Activated T-helper 17 cell treated with anti-CD3 and anti-CD28 coated beads, Interleukin-2, amount 50 U/mL, for 72 hours (primary cell): ENCODE measurements around the gene TFB2M. TPM values are rescaled to one million over a fixed set of nuclear protein-coding genes. Genes with fewer than 3 reads are reported as not detected.
"Not testable (repeated sequence)": the region's sequence is repeated elsewhere in the genome, so short reads cannot be mapped to it uniquely, and the experiment has no call there.

Experiments
- ATAC-seq: fragments of 150-1000 bp; cut with Tn5 transposase; replicated peaks from 2 replicates; pipeline ENCODE4 v1.10.0; 2021; ENCODE audit warnings: mild to moderate bottlenecking, moderate library complexity
- H3K27ac Mint-ChIP-seq: one replicate; pipeline ENCODE4 v1.8.0; 2022; ENCODE audit warnings: mixed read lengths
- H3K27me3 Mint-ChIP-seq: one replicate; pipeline ENCODE4 v1.8.0; 2022; ENCODE audit warnings: mixed read lengths
- H3K36me3 Mint-ChIP-seq: one replicate; pipeline ENCODE4 v1.8.0; 2022; ENCODE audit warnings: low read depth, mild to moderate bottlenecking, mixed read lengths
- H3K4me1 Mint-ChIP-seq: one replicate; pipeline ENCODE4 v1.8.0; 2022; ENCODE audit warnings: mixed read lengths
- H3K4me3 Mint-ChIP-seq: one replicate; pipeline ENCODE4 v1.8.0; 2022; ENCODE audit warnings: mild to moderate bottlenecking, mixed read lengths
- H3K9me3 Mint-ChIP-seq: one replicate; pipeline ENCODE4 v1.8.0; 2022; ENCODE audit warnings: mixed read lengths
- total RNA-seq, 2 donors: library from RNA; stranded (reverse); gene quantifications; one replicate each; pipeline ENCODE4 v1.2.3, GENCODE V29; 2022

Gene TFB2M
- total RNA-seq, 2 donors from 2014 or later = 10.5 to 23.4 TPM

DNA sequence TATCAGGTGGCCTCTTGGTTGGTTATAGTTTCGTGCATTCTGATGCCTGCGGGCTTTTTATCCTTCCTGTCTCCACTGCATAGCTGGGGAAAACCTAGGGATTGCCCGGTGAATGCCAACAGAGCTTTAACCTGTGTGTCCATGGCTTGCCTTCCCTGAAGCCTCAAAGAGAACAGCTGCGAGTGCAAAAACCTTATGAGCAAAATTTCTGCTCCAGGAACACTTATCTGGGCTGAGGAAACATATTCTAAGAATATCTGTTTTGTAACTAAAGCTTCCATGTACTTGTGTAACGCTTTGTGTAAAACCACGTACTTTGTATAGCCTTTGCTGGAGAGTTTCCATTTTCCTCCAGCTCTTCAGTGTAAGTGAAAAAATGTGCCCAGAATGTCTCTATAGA lies 7.4 kb upstream of the TFB2M start:
- Mint-ChIP-seq H3K27me3 (no peaks in the 10 kb centered on the region), H3K36me3 (peaks cover 39% of the 10 kb centered on the region), H3K4me1 (peaks cover 40% of the 10 kb centered on the region), H3K4me3 (peak overlapping the region; percentile 54), H3K27ac (no peak overlapping the region), H3K9me3 (no peaks in the 10 kb centered on the region)
- no peak for ATAC-seq

DNA sequence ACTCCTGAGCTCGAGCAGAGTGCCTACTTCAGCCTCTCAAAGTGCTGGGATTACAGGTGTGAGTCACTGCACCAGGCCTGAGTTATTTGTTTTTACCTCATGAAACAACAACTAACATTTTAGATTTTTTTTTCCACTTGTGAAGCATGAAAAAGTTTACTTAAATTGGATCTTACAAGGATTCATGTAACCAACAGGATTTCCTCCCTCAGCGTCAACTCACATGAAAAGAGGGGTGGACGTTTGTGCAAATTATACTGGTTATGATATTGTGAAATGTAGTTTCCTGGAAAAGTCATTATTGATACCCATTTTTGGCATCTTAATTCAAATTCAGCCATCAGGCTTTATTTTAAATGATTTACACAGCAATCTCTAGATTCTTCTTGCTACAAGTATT lies 6.7 kb upstream of the TFB2M start:
- Mint-ChIP-seq H3K27me3 (no peaks in the 10 kb centered on the region), H3K36me3 (peaks cover 34% of the 10 kb centered on the region), H3K27ac (no peak overlapping the region), H3K4me3 (peak overlapping the region; percentile 54), H3K9me3 (no peaks in the 10 kb centered on the region), H3K4me1 (peaks cover 37% of the 10 kb centered on the region)
- ATAC-seq = no peak

DNA sequence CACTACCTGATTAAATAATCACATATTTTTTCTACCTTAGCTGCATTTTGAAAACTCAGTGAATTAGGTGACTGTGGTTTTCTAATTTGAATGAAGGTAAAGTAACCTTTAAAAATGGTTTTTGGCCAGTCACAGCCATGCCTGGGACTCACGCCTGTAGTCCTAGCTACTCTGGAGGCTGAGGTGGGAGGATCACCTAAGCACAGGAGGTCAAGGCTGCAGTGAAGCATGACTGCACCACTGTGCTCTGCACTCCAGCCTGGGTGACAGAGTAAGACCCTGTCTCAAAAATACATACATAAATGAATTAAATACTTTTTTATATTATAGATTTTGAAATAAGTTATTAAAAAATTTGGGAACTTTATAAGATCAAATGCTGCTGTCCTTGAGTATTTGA lies 5.9 kb upstream of the TFB2M start:
- Mint-ChIP-seq H3K4me3 (peak overlapping the region; percentile 84), H3K27me3 (no peaks in the 10 kb centered on the region), H3K4me1 (peaks cover 29% of the 10 kb centered on the region), H3K9me3 (no peaks in the 10 kb centered on the region), H3K27ac (no peak overlapping the region), H3K36me3 (peaks cover 35% of the 10 kb centered on the region)
- no peak for ATAC-seq

DNA sequence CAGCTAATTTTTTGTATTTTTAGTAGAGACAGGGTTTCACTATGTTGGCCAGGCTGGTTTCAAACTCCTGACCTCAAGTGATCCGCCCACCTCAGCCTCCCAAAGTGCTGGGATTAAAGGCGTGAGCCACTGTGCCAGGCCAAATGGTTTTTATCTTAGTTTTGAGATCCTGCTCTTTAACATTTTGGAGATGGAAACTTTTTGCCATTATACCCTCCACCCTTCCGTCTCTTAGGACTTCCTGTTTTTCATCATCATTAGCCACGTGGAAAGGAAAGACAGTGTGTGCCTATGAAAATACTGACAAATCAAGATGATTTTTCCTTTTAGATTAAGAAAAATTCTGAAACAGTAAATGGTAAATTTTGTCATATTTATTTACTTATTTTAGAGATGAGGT lies 5.2 kb upstream of the TFB2M start:
- Mint-ChIP-seq H3K27ac (peak overlapping the region; percentile 94), H3K36me3 (peaks cover 35% of the 10 kb centered on the region), H3K4me3 (peak overlapping the region; percentile 84), H3K4me1 (peaks cover 28% of the 10 kb centered on the region)
- not testable (repeated sequence) for ATAC-seq, H3K27me3 Mint-ChIP-seq, H3K9me3 Mint-ChIP-seq

DNA sequence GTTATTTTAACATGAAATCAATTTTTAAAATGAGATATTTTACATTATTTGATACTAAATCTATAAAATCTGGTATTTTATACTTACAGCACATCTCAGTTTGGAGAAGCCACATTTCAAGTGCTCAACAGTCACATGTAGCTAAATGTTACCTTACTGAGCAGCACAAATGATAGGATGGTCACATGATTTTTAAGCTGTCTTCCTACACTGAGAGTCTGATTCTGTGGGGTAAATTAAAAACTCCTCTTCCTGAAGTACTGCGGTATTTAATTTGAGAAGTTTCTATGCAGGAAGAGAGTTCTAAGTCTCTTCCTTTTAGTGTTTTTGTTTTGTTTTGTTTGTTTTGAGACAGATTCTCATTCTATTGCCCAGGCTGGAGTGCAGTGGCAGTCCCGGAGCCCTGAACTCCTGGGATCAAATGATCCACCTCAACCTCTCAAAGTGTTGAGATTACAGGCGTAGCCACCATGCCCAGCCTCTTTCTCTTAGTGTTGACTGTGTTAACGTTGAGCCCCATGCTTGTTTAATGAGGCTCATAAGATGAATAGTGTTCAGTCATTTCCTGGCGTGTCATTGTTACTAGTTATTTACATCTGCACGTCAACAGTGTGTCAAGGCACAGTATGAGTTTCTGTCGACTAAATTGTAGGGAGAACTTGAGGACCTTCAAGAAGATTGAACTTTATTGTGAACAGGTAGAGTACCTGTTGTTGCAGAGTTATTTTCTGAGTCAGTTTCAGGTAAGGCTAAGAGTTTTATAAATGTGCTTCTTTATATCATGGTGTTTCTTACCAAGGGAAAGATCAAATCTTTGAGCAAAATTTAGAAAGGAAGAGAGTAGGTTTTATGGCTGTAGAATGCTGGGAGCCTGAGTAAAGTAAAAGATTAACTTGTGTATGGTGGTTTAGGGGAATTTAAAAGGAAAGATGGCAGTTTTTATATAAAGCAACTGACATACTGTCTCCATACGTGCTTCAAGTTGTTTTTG lies 3.5 kb upstream of the TFB2M start:
- peak; percentile 67 for ATAC-seq
- Mint-ChIP-seq H3K9me3 (no peaks in the 10 kb centered on the region), H3K4me1 (peaks cover 27% of the 10 kb centered on the region), H3K27me3 (no peaks in the 10 kb centered on the region), H3K36me3 (peaks cover 41% of the 10 kb centered on the region), H3K27ac (peak overlapping the region; percentile 94), H3K4me3 (peak overlapping the region; percentile 84)

DNA sequence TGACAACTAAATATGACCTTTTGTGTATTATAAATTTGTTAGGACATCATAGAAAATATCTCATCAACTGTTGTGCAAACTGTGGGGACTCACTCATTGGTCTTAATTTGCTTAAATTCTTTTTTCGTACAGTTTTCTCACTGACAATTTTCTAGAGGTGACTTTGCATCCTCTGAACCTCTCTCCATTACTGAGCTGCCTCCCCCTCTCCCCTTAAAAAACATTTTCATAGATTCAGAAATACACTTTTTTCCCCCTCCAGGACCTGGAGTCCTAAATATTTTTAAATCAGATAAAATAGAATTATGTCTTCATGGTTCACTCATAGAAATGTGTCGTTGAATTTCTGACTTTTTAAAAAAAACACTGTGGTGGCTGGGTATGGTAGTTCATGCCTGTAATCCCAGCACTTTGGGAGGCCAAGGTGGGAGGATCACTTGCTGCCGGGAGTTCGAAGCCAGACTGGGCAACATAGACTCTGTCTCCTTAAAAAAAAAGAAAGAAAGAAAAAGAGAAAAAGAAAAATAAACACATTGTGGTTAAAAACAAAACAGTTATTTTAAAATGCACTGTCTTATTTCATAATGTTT lies 1.7 kb upstream of the TFB2M start:
- peak overlapping the region; percentile 91 for H3K4me3 Mint-ChIP-seq
- peak overlapping the region; percentile 96 for H3K27ac Mint-ChIP-seq
- no peak for ATAC-seq
- H3K27me3 Mint-ChIP-seq = no peaks in the 10 kb centered on the region
- H3K36me3 Mint-ChIP-seq = peaks cover 59% of the 10 kb centered on the region
- H3K4me1 Mint-ChIP-seq = peaks cover 24% of the 10 kb centered on the region
- H3K9me3 Mint-ChIP-seq = no peaks in the 10 kb centered on the region

DNA sequence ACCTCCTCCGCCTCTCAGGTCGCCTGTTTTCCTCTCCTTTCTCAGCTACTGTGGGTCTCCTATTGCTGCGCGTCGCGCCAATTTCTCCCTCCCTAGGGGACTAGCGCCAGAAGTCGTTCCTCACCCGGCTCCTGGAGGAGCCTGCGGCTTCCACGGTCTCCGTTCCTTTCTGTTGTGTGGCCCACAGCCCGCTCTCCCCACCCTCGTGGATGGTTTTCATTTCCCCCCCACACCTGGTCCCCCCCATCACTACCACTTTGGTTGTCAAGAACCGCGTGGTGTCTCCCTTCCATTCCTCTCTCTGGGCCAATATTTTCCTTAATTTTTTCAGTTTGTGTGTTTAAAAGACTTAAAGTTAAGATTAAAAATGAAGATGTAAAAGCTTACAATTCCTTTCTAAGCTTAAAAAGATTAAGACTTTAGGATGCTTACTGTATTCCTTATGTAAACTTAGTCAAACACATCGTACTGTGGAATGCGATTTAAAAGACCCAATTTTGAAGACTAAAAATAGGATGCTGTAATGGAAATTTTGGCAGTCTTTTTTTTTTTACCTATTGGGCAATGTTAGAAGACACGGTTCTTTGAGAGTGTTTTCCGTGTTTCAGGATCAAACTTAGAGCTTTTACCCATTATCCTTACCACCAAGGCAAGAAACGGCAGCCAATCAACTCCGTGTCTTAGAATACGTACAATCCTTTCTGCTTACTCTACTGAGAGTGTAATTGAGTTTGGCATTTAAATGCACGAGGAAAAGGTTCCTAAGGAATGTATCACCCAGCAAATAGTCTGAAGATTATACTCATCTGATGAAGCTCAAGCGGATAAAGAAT lies 968 bp upstream of the TFB2M start:
- Mint-ChIP-seq H3K27me3 (no peaks in the 10 kb centered on the region), H3K27ac (peak overlapping the region; percentile 96), H3K4me3 (peak overlapping the region; percentile 91), H3K4me1 (peaks cover 24% of the 10 kb centered on the region), H3K9me3 (no peaks in the 10 kb centered on the region), H3K36me3 (peaks cover 59% of the 10 kb centered on the region)
- no peak for ATAC-seq

DNA sequence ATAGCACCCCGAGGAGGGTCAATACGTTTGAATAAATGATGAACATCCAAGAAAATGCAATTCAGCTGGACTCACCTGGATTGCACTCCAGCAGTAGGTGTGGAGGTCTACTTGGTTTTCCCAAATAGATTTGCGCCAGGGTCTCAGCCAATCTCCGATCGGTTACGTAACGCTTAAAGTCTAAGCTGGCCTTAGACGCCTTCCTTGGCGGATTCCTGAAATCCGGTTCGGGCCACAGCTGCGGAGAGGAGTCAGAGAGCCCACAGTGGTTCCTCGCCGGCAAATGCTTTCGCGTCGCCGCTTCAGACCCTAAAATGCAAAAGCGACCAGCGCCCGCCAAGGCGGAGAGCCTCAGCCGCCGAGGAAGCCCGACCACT lies 322 bp downstream of the TFB2M start:
- H3K27ac Mint-ChIP-seq = peak overlapping the region; percentile 96
- no peaks in the 10 kb centered on the region for H3K9me3 Mint-ChIP-seq
- H3K27me3 Mint-ChIP-seq = no peaks in the 10 kb centered on the region
- H3K4me3 Mint-ChIP-seq = peak overlapping the region; percentile 91
- H3K4me1 Mint-ChIP-seq = peaks cover 19% of the 10 kb centered on the region
- ATAC-seq = no peak
- peaks cover 56% of the 10 kb centered on the region for H3K36me3 Mint-ChIP-seq

DNA sequence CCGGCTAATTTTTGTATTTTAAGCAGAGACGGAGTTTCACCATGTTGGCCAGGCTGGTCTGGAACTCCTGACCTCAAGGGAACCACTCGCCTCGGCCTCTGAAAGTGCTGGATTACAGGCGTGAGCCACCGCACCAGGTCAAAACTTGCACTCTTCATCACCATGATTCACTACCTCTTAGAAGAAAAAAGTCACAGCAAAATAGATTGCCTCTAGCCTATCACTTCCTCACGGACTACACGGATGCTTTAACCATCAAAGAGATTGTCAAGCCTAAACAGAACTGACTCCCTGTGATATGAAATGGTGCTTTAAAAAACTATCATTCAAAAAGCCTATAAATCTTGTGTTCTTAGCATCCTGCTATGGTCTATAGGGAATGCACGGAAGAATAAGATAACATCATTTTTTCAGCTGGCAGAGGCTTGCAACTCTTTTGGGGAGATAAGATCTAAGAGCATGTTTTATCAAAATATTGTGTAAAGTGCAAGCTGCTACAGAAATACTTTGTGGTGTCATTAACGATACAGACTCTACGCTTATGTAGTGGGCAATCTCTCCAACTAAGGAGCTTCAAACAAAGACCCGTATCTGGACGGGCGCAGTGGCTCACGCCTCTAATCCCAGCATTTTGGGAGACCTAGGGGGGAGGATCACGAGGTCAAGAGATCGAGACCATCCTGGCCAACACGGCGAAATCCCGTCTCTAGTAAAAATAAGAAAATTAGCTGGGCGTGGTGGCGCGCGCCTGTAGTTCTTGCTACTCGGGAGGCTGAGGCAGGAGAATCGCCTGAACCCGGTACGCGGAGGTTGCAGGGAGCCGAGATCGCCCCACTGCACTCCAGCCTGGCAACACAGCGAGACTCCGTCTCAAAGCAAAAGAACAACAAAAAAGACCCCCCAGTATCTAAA lies 966 bp downstream of the TFB2M start:
- no peak for ATAC-seq
- Mint-ChIP-seq H3K9me3 (no peaks in the 10 kb centered on the region), H3K4me3 (peak overlapping the region; percentile 91), H3K36me3 (peaks cover 62% of the 10 kb centered on the region), H3K27ac (peak overlapping the region; percentile 96), H3K4me1 (peaks cover 14% of the 10 kb centered on the region), H3K27me3 (no peaks in the 10 kb centered on the region)

DNA sequence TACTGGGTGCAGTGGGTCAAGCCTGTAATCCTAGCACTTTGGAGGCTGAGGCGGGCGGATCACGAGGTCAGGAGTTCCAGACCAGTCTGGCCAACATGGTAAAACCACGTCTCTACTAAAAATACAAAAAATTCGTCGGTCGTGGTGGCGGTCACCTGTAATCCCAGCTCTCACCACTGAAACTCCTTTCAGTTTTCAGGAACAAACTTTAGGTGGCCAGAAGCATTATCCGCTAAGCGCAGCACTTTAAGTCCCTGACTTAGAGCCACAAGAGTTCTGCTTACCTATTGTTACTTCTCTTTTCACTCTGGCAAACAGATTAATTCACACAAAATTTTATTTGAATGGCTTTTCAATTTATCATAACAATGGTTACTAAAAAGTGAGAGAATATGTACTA lies 5.2 kb downstream of the TFB2M start:
- peaks cover 78% of the 10 kb centered on the region for H3K36me3 Mint-ChIP-seq
- not testable (repeated sequence) for H3K27ac Mint-ChIP-seq, ATAC-seq, H3K9me3 Mint-ChIP-seq, H3K27me3 Mint-ChIP-seq, H3K4me3 Mint-ChIP-seq
- peaks cover 11% of the 10 kb centered on the region for H3K4me1 Mint-ChIP-seq

DNA sequence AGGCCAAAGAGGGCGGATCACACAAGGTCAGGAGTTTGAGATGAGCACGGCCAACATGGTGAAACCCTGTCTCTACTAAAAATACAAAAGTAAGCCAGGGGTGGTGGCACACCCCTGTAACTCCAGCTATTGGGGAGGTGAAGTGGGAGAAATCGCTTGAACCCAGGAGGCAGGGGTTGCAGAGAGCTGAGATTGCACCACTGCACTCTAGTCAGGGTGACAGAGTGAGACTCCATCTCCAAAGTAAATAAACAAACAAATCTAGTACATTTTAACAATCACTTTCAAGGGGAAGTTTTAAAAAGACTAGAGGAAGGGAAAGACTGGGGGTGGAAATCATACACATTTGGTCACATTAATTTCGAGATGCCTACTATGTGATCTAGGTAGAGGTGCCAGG lies 6.8 kb downstream of the TFB2M start:
- Mint-ChIP-seq H3K4me3 (no peak overlapping the region), H3K4me1 (peaks cover 6% of the 10 kb centered on the region), H3K9me3 (no peaks in the 10 kb centered on the region), H3K27ac (peak overlapping the region; percentile 74), H3K27me3 (no peaks in the 10 kb centered on the region), H3K36me3 (peaks cover 78% of the 10 kb centered on the region)
- no peak for ATAC-seq

DNA sequence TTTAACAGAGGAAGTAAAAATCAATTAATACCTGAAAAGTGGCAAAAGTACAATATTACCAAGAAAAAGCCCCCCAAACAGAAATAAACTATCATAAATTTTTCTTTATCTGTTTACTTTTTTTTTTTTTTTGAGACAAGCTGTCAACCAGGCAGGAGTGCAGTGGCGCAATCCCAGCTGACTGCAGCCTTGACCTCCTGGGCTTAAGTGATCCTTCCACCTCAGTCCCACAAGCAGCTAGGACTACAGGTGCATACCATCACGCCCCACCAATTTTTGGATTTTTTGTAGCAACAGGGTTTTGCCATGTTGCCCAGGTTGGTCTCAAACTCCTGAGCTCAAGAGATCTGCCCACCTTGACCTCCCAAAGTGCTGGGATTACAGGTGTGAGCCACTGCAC lies 8.0 kb downstream of the TFB2M start:
- no peaks in the 10 kb centered on the region for H3K27me3 Mint-ChIP-seq
- peaks cover 78% of the 10 kb centered on the region for H3K36me3 Mint-ChIP-seq
- no peaks in the 10 kb centered on the region for H3K9me3 Mint-ChIP-seq
- peak overlapping the region; percentile 55 for H3K27ac Mint-ChIP-seq
- ATAC-seq = no peak
- H3K4me3 Mint-ChIP-seq = no peak overlapping the region
- peaks cover 6% of the 10 kb centered on the region for H3K4me1 Mint-ChIP-seq

DNA sequence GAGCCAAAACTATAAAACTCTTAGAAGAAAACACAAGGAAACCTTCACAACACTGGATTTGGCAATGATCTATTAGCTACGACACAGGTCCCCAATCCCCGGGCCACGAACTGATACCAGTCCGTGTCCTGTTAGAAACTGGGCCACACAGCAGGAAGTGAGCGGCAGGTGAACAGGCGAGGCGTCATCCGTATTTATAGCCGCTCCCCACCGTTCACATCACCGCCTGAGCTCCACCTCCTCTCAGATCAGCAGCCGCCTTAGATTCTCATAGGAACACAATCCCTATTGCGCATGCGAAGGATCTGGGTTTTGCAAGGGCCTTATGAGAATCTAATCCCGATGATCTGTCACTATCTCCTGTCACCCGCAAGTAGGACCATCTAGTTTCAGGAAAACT lies 11.9 kb downstream of the TFB2M start:
- H3K9me3 Mint-ChIP-seq = no peaks in the 10 kb centered on the region
- peaks cover 95% of the 10 kb centered on the region for H3K36me3 Mint-ChIP-seq
- H3K4me3 Mint-ChIP-seq = no peak overlapping the region
- H3K4me1 Mint-ChIP-seq = no peaks in the 10 kb centered on the region
- H3K27ac Mint-ChIP-seq = no peak overlapping the region
- ATAC-seq = no peak
- H3K27me3 Mint-ChIP-seq = no peaks in the 10 kb centered on the region

DNA sequence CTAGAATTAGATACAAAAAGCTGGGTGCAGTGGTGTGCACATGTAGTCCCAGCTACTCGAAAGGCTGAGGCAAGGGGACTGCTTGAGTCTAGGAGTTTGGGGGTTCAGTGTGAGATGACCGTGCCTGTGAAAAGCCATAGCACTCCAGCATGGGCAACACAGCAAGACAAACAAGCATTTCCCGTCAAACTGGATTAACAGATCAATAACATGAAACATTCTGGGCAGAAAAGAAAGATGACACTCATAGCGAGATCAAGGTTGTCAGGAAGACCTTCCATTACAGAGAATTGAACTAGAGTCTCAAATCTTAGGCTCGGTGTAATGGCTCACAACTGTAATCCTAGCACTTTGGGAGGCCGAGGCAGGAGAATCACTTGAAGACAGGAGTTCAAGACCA lies 14.0 kb downstream of the TFB2M start:
- H3K27me3 Mint-ChIP-seq = no peaks in the 10 kb centered on the region
- H3K4me3 Mint-ChIP-seq = no peak overlapping the region
- H3K27ac Mint-ChIP-seq = peak overlapping the region; percentile 55
- no peaks in the 10 kb centered on the region for H3K9me3 Mint-ChIP-seq
- no peaks in the 10 kb centered on the region for H3K4me1 Mint-ChIP-seq
- peaks cover 92% of the 10 kb centered on the region for H3K36me3 Mint-ChIP-seq
- ATAC-seq = no peak
